Panc1 (cell line): ENCODE measurements around the gene PTP4A2.

ENCODE experiments used
- CTCF ChIP-seq: fragments of 450-650 bp; IDR thresholded peaks from 2 replicates; pipeline ENCODE4 v1.5.1; 2017; ENCODE audit warnings: mild to moderate bottlenecking
- POLR2AphosphoS5 ChIP-seq: IDR thresholded peaks from 2 replicates; pipeline ENCODE4 v1.6.1; 2012; ENCODE audit warnings: mild to moderate bottlenecking, low read depth, low read length, moderate library complexity
- REST ChIP-seq, 2 experiments: IDR thresholded peaks; 2 replicates each; pipeline ENCODE4 v1.6.1; 2011 to 2012; ENCODE audit warnings: low read depth in 2 of 2, control low read depth in 1 of 2, low read length in 1 of 2, mild to moderate bottlenecking in 1 of 2, moderate library complexity in 1 of 2; ENCODE audit not compliant: insufficient read depth in 1 of 2
- SIN3A ChIP-seq: IDR thresholded peaks from 2 replicates; pipeline ENCODE4 v1.6.1; 2012; ENCODE audit warnings: low read depth, mild to moderate bottlenecking, low read length, moderate library complexity, borderline replicate concordance; ENCODE audit not compliant: insufficient read depth

- no peak for TF ChIP-seq POLR2AphosphoS5
- TF ChIP-seq CTCF: no peak
- TF ChIP-seq REST (IDR thresholded peaks at IDR 0.05; ENCODE audit: insufficient read depth in 1 of 2, low read depth in 2 of 2, low read length in 1 of 2): no peak
- no peak for TF ChIP-seq SIN3A
These were observed 10.5 kb downstream of the PTP4A2 start for GRCh38 chr1:31927661-31927980.
